GM18861 (cell line): ENCODE data around the gene BICC1.
"Not testable (repeated sequence)": the region's sequence is repeated elsewhere in the genome, so short reads cannot be mapped to it uniquely, and the experiment has no call there.

Experiments used
- ATAC-seq: cut with Tn5 transposase; IDR thresholded peaks from one replicate; pipeline ENCODE4 v1.9.1; 2021; ENCODE audit not compliant: unreplicated experiment

Gene BICC1

GRCh38 chr10:58565271-58565670 lies 52.6 kb downstream of the BICC1 start:
- no peak for ATAC-seq

DNA sequence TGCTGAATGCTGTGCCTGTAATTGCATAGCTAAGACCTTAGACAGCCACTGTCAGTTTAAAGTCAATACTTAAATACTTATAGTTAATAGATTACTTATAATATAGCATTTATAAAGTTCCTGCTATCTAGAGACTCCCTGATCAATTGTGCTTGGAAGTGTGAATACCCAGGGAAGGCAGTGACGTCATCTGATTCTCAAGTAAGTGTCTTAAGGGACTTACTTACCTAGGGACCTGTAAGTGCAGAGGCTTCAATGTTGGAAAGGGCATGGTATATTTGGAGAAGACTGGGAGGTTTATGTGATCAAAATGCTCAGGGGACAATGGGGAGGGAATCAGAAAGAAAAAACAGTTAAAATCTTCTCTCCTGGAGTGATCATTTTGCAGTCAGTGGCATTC lies 55.0 kb downstream of the BICC1 start:
- ATAC-seq: no peak

- no peak for ATAC-seq
Measured at GRCh38 chr10:58568428-58568935, 55.8 kb downstream of the BICC1 start.

DNA sequence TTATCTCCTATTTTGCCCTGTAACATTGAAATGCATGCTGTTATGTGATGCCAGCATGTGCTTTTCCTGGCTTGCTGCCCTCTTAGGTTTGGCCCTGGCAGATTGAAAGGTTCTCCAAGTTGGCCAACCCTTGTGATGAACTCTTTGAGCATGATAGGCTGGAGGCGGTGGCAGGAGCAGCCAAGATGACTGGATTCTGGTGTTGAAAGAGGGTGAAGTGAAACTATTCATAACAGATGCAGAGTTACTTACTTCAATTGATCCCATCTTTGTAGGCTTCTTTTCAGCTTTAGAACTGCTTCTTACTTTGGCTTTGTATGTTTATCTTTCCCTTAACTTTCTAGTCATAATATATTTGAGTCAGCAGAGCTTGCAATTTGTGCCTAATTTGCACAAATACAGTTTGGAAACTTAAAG lies 57.6 kb downstream of the BICC1 start:
- no peak for ATAC-seq

- no peak for ATAC-seq
Measured at GRCh38 chr10:58570979-58571378, 58.3 kb downstream of the BICC1 start.

- no peak for ATAC-seq
Measured at GRCh38 chr10:58573144-58573543, 60.5 kb downstream of the BICC1 start.

- ATAC-seq: no peak
Measured at GRCh38 chr10:58574058-58574457, 61.4 kb downstream of the BICC1 start.

GRCh38 chr10:58575491-58575890 lies 62.8 kb downstream of the BICC1 start:
- no peak for ATAC-seq

DNA sequence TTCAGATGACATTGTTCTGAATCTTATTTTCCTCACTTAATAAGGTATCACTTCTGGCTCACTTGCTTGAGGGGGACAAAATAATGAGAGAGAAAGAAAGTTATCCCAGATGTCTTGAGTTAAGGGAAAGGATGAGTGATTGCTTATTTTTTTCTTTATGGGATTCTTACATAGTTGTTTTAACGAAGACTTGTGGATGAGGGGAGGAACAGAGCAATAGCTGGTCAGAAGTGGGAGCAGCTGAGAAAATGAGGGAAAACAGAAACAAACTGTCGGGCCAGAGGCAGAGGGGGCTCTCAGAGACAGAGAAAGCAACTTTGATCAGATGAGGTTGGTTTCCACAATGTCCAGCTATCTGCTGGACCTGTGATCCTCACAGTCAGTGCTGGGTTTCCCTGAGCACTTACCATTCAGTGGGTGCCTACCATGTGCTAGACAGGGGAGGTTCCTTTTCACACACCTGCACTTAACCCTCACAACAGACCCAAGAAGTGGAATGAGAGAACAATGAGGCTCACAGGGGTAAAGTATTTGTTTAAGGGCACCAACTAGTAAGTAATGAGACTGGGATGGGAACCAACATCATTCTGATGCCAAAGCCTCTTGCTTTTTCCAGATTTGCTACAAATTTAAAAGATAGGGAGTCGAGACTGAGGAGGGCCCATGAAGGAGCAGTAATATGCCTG lies 64.2 kb downstream of the BICC1 start:
- ATAC-seq: no peak

- ATAC-seq: no peak
Measured at GRCh38 chr10:58577437-58577777, 64.7 kb downstream of the BICC1 start.

DNA sequence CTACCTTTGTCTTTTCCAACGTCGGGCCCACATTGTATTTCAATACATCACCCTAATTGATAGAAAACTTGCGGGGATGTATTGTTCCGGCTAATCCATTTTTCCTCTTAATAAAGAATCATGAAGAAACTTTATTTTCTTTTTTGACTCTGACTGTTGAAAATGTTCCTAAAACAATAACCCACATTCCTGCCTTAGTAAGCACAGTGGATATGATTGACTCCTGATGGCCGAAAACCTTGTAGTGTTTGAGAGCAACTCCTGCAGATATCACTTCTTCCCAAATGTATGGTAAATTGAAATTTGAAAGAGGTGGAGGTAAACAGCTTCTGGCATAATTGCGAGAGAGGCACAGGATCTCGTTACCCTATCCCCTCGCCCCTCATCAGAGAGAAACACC lies 65.7 kb downstream of the BICC1 start:
- no peak for ATAC-seq

- no peak for ATAC-seq
Measured at GRCh38 chr10:58579011-58579655, 66.5 kb downstream of the BICC1 start.

DNA sequence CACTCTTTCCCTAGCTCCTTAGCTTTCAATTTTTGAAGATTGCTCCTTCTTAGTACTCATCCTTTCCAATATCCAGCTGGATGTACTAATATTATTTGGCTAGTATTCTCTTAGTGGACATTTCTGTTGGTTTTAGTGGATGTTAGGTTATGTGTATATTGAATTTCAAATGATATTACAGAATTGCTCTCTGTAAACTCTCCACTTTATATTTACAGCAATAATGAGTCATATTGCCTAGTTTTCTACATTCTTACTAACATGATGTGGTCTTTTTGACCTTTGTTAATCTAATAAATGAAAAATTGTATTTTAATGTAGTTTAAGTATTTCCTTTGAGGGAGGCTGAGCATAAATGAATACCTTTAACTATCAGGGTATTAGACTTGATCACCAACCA lies 69.4 kb downstream of the BICC1 start:
- ATAC-seq: no peak

GRCh38 chr10:58585435-58585834 lies 72.8 kb downstream of the BICC1 start:
- no peak for ATAC-seq

DNA sequence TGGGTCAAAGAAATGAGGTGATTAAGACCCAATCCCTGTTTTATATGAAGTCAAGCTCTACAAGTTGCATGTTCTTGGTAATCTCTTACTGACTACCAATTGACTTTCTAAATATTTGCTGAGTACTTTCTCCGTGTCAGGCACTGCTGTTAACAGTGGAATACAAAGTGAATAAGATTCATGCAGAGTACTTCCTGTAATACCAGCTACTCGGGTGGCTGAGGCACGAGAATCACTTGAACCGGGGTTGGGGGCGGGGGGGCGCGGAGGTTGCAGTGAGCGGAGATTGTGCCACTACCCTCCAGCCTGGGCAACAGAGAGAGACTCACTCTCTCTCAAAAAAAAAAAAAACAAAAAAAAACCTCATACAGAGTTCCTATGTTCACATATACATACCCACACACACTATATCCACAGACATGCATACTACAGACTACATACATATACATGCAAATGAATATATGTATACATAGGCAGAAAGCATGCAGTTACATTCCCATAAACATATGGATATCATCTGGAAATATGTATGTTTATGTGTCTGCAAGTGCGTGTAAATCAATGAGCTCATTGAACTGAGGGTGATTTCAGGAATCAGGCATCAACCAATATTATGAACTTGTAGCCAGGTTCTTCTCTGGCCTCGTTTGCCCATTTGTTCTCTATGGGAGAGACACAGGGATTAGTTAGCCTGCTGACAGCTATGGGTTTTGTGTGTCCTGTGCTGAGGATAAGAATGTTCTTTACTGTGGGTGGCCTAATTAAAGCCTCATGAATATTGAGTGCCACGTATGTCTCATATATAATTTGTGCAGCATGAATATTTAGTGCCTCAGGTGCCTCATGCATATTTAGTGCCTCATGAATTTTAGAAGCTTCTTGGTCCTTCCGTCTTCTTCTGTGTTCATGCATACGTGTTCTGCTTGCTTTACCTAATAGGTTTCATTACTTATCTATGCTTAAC lies 73.9 kb downstream of the BICC1 start:
- no peak for ATAC-seq

GRCh38 chr10:58587676-58588075 lies 75.0 kb downstream of the BICC1 start:
- no peak for ATAC-seq

DNA sequence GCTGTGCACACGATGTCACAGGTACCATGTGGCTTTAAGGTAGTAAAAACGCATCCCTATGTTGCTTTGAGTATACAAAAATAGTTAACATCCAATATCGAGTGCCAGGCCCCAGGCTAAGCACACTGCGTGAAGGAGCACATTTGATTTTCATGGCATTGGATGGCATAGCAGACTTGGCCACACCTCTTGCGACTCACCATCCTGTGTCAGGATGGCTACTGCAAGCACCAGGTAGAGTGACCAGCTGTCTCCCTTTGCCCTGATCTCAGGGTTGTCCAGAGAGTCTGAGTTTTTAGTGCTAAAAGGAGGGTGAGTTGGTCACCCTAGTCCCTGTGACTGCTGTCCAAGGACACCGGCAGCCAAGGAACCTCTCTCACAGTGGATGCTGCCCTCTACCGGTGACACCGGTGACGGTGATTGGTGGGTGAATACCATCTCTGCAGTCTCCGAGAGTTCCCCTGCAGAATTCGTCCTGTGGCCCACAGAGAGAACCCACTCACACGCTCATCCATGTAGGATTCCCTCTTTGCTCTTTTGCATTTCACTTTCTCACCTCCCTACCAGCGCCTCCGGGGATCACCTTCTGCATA lies 76.1 kb downstream of the BICC1 start:
- no peak for ATAC-seq

- ATAC-seq: no peak
Measured at GRCh38 chr10:58590152-58590840, 77.6 kb downstream of the BICC1 start.

DNA sequence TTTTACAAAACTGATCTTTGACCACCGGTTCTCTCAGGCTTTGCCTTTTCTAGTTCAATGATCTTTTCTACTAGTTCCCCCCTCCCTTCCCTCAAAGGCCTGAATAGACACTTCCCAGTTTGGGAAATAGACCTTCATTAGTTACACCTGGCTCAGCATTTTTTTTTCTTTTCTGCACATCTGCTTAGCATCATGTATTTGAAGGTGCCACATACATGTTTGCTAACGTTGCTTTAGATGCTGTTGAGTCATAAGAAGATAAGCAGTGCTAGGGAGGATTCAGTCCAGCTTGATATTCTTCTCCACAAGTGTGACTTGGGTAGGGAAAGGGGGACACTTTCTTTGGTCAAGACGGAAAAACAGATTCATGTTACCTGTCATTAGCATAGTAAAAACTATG lies 78.3 kb downstream of the BICC1 start:
- ATAC-seq: no peak

GRCh38 chr10:58593008-58593407 lies 80.3 kb downstream of the BICC1 start:
- no peak for ATAC-seq

DNA sequence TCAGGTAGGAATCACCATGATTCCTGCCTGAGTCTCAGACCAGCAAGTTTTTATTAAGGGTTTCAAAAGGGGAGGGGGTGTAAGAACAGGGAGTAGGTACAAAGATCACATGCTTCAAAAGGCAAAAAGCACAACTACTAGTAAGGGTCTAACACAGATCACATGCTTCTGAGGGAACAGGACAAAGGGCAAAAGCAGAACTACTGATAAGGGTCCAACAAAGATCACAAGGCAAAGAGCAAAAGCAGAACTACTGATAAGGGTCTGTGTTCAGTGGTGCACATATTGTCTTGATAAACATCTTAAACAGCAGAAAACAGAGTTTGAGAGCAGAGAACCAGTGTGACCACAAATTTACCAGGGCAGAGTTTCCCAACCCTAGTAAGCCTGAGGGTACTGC lies 84.5 kb downstream of the BICC1 start:
- not testable (repeated sequence) for ATAC-seq
